WERI-Rb-1 (cell line): ENCODE measurements around the gene PRKACG.

ENCODE experiments used
- DNase-seq: peaks from one replicate; pipeline ENCODE4 v3.0.0-alpha.2; 2020
- H3K27ac ChIP-seq: fragments of 250-450 bp; sonication (Bioruptor Pico); 2 replicates; pipeline ENCODE4 v1.5.1; 2020; ENCODE audit warnings: mild to moderate bottlenecking, moderate library complexity
- H3K27me3 ChIP-seq: fragments of 250-450 bp; sonication (Bioruptor Pico); 2 replicates; pipeline ENCODE4 v1.5.1; 2021; ENCODE audit warnings: mild to moderate bottlenecking, low read depth, moderate library complexity; ENCODE audit not compliant: insufficient read depth, severe bottlenecking
- H3K36me3 ChIP-seq: fragments of 250-450 bp; sonication (Bioruptor Pico); 2 replicates; pipeline ENCODE4 v1.5.1; 2020; ENCODE audit warnings: mild to moderate bottlenecking, moderate library complexity
- H3K4me3 ChIP-seq: 2 replicates; pipeline ENCODE4 v1.5.1; 2011; ENCODE audit warnings: low read depth, mild to moderate bottlenecking, control low read depth, low read length
- H3K9me3 ChIP-seq: fragments of 250-450 bp; sonication (Bioruptor Pico); 2 replicates; pipeline ENCODE4 v1.5.1; 2021; ENCODE audit warnings: mild to moderate bottlenecking, moderate library complexity; ENCODE audit not compliant: severe bottlenecking
- TF ChIP-seq, protein P1 (sequence below): IDR thresholded peaks from 2 replicates; pipeline ENCODE4 v1.5.1; 2011; ENCODE audit warnings: low read depth, mild to moderate bottlenecking, control low read depth, inconsistent platforms, low read length

Gene PRKACG

DNA sequence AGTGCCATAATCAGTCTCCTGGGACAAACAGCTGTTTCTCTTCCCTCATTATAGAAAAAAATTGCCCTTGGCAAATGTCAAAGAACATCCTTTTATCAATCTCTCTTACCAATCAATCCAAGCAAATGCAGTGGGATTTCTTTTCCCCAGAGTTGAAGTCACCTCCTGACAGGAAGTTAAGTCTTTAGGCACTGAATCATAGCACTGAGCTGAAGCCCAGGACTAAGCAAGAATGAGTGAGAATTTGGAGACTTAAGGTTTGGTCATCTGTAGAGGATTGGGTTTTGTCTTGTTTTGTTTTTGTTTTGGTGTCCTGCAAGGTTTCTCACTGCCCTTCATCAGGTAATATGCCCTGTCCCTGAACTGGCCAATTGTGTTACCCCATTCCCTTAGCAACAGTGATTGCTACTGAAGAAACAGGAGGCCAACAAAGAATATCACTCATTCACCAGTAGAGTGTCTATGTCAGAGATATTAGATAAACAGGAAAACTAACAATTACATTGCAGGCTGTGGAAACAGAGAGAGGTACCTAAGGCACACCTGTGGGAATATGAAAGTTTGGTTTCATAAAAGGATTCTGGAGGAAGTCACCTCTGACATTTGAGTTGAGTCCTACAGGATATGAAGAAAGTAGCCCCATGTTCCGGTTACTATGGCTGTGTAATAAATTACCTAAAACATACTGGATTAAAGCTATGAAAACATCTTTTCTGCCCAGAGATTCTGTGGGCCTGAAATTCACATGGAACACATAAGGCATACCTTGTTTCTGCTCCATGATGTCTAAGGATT, 17.1 kb upstream of the PRKACG start:
- Histone ChIP-seq H3K4me3 (no peak overlapping the region), H3K9me3 (no peaks in the 10 kb centered on the region), H3K27me3 (peaks cover under 1% of the 10 kb centered on the region), H3K36me3 (no peaks in the 10 kb centered on the region), H3K27ac (no peak overlapping the region)
- TF ChIP-seq, protein P1, sequence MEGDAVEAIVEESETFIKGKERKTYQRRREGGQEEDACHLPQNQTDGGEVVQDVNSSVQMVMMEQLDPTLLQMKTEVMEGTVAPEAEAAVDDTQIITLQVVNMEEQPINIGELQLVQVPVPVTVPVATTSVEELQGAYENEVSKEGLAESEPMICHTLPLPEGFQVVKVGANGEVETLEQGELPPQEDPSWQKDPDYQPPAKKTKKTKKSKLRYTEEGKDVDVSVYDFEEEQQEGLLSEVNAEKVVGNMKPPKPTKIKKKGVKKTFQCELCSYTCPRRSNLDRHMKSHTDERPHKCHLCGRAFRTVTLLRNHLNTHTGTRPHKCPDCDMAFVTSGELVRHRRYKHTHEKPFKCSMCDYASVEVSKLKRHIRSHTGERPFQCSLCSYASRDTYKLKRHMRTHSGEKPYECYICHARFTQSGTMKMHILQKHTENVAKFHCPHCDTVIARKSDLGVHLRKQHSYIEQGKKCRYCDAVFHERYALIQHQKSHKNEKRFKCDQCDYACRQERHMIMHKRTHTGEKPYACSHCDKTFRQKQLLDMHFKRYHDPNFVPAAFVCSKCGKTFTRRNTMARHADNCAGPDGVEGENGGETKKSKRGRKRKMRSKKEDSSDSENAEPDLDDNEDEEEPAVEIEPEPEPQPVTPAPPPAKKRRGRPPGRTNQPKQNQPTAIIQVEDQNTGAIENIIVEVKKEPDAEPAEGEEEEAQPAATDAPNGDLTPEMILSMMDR: no peak
- no peak for DNase-seq

DNA sequence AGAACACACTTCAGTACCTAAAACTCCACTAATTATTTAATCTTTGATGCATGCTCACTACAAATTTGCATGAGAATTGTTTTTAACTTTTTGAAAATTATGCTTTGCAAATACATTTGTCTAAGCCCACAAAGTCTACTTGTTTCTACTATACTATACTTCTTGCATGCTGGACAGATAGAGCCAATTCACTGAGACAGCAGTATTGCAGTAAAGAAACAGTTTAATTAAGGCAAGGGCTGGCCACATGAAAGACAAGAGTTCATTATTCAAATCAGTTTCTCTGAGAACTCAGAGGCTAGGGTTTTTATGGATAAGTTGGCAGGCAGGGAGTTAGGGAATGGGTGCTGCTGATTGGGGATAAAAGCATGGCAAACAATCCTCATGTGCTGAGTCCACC, 15.6 kb upstream of the PRKACG start:
- Histone ChIP-seq H3K36me3 (no peaks in the 10 kb centered on the region), H3K9me3 (no peaks in the 10 kb centered on the region), H3K27me3 (peaks cover 3% of the 10 kb centered on the region), H3K4me3 (no peak overlapping the region), H3K27ac (no peak overlapping the region)
- DNase-seq: no peak
- TF ChIP-seq, protein P1: no peak

DNA sequence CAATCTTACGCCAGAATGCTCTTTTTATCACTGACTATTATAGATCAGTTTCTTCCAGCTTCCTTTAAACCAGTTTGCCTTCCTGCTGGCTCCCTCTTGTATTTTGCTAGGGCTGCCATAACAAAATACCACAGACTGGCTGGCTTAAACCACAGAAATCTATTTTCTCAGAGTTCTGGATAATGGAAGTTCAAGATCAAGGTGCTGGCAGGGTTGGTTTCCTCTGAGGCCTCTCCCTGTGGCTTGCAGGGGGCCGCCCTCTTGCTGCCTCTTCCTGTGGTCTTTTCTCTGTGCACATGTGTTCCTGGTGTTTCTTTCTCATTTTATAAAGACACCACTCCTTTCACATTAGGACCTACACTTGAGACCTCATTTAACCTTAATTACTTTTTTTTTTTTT, 14.8 kb upstream of the PRKACG start:
- Histone ChIP-seq H3K9me3 (no peaks in the 10 kb centered on the region), H3K27ac (no peak overlapping the region), H3K36me3 (no peaks in the 10 kb centered on the region), H3K4me3 (no peak overlapping the region), H3K27me3 (peaks cover 3% of the 10 kb centered on the region)
- TF ChIP-seq, protein P1: no peak
- no peak for DNase-seq

DNA sequence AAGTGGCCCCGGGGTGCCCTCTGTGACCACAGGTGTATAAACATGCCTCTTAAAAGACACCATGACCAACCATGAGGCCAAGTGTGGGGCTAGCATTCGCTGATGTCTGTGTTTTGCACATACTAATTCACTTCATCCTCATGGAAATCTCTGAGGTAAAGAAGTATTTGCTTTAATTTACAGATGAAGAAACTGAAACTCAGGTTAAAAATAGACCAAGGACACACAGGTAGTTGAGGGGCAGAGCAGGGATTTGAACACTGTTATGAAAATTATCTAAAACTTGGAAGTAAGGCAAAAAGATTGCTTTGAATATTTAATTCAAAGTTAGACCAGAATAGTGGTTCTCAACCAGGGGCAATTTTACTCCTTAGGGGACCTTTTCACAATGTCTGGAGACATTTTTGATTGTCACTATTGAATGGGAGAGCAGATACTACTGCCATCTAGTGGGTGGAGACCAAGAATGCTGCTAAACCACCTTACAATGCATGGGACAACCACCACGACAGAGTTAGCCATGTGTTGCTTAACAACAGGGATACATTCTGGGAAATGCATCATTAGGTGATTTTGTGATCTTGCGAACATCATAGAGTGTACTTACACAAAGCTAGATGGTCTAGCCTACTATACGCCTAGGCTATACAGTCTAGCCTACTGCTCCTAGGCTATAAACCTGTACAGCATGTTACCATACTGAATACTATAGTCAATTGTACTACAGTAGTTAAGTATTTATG, 13.6 kb upstream of the PRKACG start:
- peak; percentile 35 for DNase-seq
- peaks cover 3% of the 10 kb centered on the region for H3K27me3 ChIP-seq
- H3K36me3 ChIP-seq: no peaks in the 10 kb centered on the region
- H3K4me3 ChIP-seq: no peak overlapping the region
- H3K9me3 ChIP-seq: no peaks in the 10 kb centered on the region
- TF ChIP-seq, protein P1: peak; percentile 75
- no peak overlapping the region for H3K27ac ChIP-seq

DNA sequence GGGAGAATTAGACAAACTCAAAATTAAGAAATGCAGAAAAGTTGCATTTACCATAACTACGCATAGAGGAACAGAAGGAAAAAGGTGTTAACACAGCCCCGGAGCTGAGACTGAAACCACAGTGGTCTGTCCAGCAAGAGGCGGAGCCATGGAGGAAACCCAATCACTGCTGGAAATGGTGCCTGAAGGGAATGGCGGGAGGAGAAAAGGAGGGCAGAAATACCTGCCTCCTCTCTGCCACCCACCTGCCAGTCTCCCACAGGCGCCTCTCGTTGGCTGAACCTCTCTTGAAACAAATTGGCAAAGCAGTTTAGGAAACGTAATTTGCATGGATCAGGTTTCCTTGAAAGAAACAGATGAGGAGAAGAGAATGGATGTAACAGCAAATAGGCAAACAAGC, 9.7 kb upstream of the PRKACG start:
- DNase-seq: no peak
- Histone ChIP-seq H3K27ac (no peak overlapping the region), H3K27me3 (peaks cover 3% of the 10 kb centered on the region), H3K9me3 (no peaks in the 10 kb centered on the region), H3K36me3 (no peaks in the 10 kb centered on the region), H3K4me3 (no peak overlapping the region)
- TF ChIP-seq, protein P1: no peak
